ENCODE data around the gene EYA3. TPM values are rescaled to one million over a fixed set of nuclear protein-coding genes. Genes with fewer than 3 reads are reported as not detected.
"Not testable (repeated sequence)": the region's sequence is repeated elsewhere in the genome, so short reads cannot be mapped to it uniquely, and the experiment has no call there.

Gene EYA3
- total RNA-seq, 6 experiments from 2014 or later, result 24.2 to 31.3 (median 27.8) TPM

DNA sequence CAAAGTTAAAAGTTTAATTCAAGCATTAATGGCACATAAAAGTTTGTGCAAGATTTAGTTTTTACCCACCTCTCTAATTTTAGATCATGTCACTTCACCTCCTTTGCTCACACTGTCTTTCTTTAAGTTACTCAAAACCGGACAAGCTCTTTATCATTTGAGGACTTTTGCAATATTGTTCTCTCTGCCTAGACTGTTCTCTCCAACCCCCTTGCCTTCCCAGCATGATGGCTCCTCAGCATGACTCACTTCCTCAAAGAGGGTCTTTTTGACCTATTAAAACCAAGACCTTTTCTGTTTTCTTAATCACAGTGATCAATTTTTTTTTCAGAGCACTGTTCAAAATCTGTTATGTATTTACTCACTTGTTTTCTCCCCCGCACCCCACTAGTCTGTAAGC, 67.3 kb downstream of the EYA3 start:
- Mint-ChIP-seq H3K4me1 (ENCODE audit: low read depth) (peaks cover 30% of the 10 kb centered on the region), H3K9me3 (no peaks in the 10 kb centered on the region; the same call in 1 of the 2 replicates), H3K27ac (peak overlapping the region; percentile 7), H3K4me3 (no peak overlapping the region), H3K36me3 (ENCODE audit: low read depth) (peaks cover 42% of the 10 kb centered on the region), H3K27me3 (ENCODE audit: insufficient read depth) (peaks cover 1% of the 10 kb centered on the region; the same call in 1 of the 2 replicates)
- no peak for DNase-seq
- TF ChIP-seq, protein P1, sequence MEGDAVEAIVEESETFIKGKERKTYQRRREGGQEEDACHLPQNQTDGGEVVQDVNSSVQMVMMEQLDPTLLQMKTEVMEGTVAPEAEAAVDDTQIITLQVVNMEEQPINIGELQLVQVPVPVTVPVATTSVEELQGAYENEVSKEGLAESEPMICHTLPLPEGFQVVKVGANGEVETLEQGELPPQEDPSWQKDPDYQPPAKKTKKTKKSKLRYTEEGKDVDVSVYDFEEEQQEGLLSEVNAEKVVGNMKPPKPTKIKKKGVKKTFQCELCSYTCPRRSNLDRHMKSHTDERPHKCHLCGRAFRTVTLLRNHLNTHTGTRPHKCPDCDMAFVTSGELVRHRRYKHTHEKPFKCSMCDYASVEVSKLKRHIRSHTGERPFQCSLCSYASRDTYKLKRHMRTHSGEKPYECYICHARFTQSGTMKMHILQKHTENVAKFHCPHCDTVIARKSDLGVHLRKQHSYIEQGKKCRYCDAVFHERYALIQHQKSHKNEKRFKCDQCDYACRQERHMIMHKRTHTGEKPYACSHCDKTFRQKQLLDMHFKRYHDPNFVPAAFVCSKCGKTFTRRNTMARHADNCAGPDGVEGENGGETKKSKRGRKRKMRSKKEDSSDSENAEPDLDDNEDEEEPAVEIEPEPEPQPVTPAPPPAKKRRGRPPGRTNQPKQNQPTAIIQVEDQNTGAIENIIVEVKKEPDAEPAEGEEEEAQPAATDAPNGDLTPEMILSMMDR (IDR thresholded peaks at IDR 0.05), result no peak

DNA sequence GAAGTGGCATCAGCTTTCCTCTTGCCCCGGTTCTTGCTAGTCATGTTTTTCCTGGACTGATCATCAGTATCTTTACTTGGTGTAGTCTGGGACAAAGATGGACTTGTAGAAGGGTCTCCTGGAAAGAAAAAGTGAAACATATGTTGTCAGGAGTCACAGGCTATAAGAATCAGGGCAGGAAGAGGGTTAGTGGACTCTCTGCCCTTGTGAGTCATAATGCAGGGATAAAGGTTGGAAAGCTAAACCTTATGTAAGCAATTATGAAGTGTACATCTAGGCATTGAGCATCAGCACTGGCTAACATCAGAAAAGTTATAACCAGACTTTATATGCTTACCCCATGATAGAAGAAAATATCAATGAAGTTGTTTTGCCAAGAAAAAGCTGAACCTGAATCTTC, 77.4 kb downstream of the EYA3 start:
- TF ChIP-seq, protein P1 (IDR thresholded peaks at IDR 0.05), result no peak
- Mint-ChIP-seq H3K27ac (peak overlapping the region; percentile 54; the same call in 1 of the 2 replicates), H3K9me3 (no peaks in the 10 kb centered on the region)

DNA sequence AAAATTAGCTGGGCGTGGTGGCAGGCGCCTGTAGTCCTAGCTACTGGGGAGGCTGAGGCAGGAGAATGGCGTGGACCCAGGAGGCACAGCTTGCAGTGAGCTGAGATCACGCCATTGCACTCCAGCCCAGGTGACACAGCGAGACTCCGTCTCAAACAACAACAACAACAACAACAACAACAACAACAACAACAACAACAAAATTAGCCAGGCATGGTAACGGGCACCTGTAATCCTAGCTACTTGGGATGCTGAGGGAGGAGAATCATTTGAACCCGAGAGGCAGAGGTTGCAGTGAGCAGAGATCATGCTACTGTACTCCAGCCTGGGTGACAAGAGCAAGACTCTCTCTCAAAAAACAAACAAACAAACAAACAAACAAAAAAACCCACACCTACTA, 85.3 kb downstream of the EYA3 start:
- H3K4me1 Mint-ChIP-seq (ENCODE audit: low read depth), result 0 out of 2 replicates have a peak, but pooled peaks cover 11% of the 10 kb centered on the region
- peaks cover 17% of the 10 kb centered on the region for H3K36me3 Mint-ChIP-seq (ENCODE audit: low read depth)
- not testable (repeated sequence) for H3K27ac Mint-ChIP-seq; H3K9me3 Mint-ChIP-seq; H3K27me3 Mint-ChIP-seq (ENCODE audit: insufficient read depth); H3K4me3 Mint-ChIP-seq; DNase-seq

More for the DNA sequence above, 77.4 kb downstream of the EYA3 start:
- peak; percentile 9 for DNase-seq
- Mint-ChIP-seq H3K27me3 (ENCODE audit: insufficient read depth) (no peaks in the 10 kb centered on the region), H3K4me1 (ENCODE audit: low read depth) (peaks cover 15% of the 10 kb centered on the region), H3K36me3 (ENCODE audit: low read depth) (peaks cover 17% of the 10 kb centered on the region), H3K4me3 (no peak overlapping the region)

DNA sequence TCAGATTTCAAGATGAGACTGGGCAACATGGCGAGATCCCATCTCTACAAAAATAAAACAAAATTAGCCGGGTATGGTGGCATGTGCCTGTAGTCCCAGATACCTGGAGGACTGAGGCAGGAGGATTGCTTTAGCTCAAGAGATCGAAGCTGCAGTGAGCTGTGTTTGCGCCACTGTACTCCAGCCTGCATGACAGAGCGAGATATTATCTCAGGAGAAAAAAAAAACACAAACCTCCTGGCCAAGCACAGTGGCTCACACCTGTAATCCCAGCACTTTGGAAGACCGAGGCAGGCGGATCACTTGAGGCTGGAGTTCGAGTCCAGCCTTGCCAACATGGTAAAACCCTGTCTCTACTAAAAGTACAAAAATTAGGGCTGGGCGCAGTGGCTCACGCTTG, 85.8 kb downstream of the EYA3 start:
- Mint-ChIP-seq H3K36me3 (ENCODE audit: low read depth) (peaks cover 19% of the 10 kb centered on the region), H3K27me3 (ENCODE audit: insufficient read depth) (no peaks in the 10 kb centered on the region), H3K4me3 (no peak overlapping the region), H3K27ac (no peak overlapping the region), H3K9me3 (no peaks in the 10 kb centered on the region), H3K4me1 (ENCODE audit: low read depth) (0 out of 2 replicates have a peak, but pooled peaks cover 11% of the 10 kb centered on the region)
- DNase-seq, result no peak
- TF ChIP-seq, protein P1 (IDR thresholded peaks at IDR 0.05), result no peak

DNA sequence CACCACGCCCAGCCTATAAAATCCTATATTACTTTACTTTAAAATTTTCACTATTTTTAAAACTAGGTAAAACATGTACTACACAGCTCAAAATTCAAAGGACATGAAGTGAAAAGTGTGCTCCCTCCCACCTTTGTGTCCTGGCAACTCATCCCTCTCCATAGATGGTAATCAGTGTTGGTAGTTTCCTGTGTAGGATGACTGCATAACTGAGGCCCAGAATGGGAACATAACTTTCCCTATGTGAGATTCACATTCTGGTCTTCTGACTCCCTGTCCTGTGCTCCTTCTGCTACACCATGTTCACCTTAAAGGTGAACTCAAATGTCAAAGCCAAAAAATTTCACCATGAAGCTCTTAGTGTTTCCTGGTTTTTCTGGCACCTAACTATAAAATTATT, 89.4 kb downstream of the EYA3 start:
- H3K27ac Mint-ChIP-seq, result no peak overlapping the region
- TF ChIP-seq, protein P1 (IDR thresholded peaks at IDR 0.05), result no peak
- no peak overlapping the region for H3K4me3 Mint-ChIP-seq
- H3K27me3 Mint-ChIP-seq (ENCODE audit: insufficient read depth), result no peaks in the 10 kb centered on the region; the same call in 1 of the 2 replicates
- peaks cover 23% of the 10 kb centered on the region for H3K36me3 Mint-ChIP-seq (ENCODE audit: low read depth)
- 0 out of 2 replicates have a peak, but pooled peaks cover 11% of the 10 kb centered on the region for H3K4me1 Mint-ChIP-seq (ENCODE audit: low read depth)
- no peaks in the 10 kb centered on the region for H3K9me3 Mint-ChIP-seq
- DNase-seq, result no peak

DNA sequence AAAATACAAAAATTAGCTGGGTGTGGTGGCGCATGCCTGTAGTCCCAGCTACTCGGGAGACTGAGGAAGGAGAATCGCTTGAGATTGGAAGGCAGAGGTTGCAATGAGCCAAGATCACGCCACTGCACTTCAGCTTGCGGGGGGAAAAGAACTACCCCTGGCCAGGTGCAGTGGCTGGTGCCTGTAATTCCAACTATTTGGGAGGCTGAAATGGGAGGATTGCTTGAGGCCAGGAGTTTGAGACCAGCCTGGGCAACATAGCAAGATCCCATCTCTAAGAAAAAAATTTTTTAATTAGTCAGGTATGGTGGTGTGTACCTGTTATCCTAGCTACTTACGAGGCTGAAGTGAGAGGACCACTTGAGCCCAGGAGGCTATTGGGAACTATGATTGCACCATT, 93.9 kb downstream of the EYA3 start:
- not testable (repeated sequence) for H3K27me3 Mint-ChIP-seq (ENCODE audit: insufficient read depth); DNase-seq; H3K4me3 Mint-ChIP-seq; H3K27ac Mint-ChIP-seq; H3K9me3 Mint-ChIP-seq
- peaks cover 15% of the 10 kb centered on the region for H3K4me1 Mint-ChIP-seq (ENCODE audit: low read depth)
- peaks cover 34% of the 10 kb centered on the region for H3K36me3 Mint-ChIP-seq (ENCODE audit: low read depth)

DNA sequence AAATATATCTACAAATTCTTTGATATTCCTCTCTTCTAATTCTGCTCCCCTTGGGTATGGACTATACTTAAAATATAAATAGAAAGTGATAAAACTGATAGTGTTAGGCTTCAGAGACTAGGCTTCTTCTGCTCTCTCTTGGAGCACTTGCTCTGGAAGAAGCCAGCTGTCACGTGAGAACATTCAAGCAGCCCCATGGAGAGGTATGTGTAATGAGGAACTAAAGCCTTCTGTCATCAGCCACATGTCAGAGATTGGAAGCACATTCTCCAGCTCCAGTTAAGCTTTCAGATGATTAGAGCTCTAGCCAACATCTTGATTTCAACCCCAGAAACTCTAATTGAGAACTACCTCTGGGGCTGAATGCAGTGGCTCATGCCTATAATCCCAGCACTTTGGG, 94.3 kb downstream of the EYA3 start:
- Mint-ChIP-seq H3K9me3 (no peaks in the 10 kb centered on the region), H3K4me3 (no peak overlapping the region), H3K36me3 (ENCODE audit: low read depth) (peaks cover 32% of the 10 kb centered on the region), H3K27me3 (ENCODE audit: insufficient read depth) (no peaks in the 10 kb centered on the region; the same call in 1 of the 2 replicates), H3K27ac (0 out of 2 replicates have a peak overlapping the region, but pooled peaks have one; percentile 9), H3K4me1 (ENCODE audit: low read depth) (peaks cover 11% of the 10 kb centered on the region)
- no peak for DNase-seq
- TF ChIP-seq, protein P1 (IDR thresholded peaks at IDR 0.05), result no peak

Measured in HFFc6 (cell line).